Naive thymus-derived CD8-positive, alpha-beta T cell (primary cell): Measurements from ENCODE around the gene TOM1L2. TPM values are rescaled to one million over a fixed set of nuclear protein-coding genes. Genes with fewer than 3 reads are reported as not detected.

Source experiments
- ATAC-seq, 2 donors: fragments of 150-1000 bp; cut with Tn5 transposase in 1 of 2; sonication (Bioruptor Pico), chemical (Tn5 transposase) in 1 of 2; 1 replicate in 1 of 2; 2 replicates in 1 of 2; pipeline ENCODE4 v1.10.0; 2021; ENCODE audit warnings: mild to moderate bottlenecking in 2 of 2, moderate library complexity in 2 of 2
- POLR2A ChIA-PET: fragments of 350-600 bp; sonication (Branson Sonifier 250); formaldehyde crosslinking; loops from one replicate; lab custom pipeline; 2021; ENCODE audit warnings: antibody characterized with exemption; lab: Charles Lee
- DNase-seq, 10 donors: peaks; one replicate each; pipeline versions ENCODE4 v3.0.0 to v3.0.0-alpha.2; 2020 to 2022
- H3K27ac Mint-ChIP-seq, 10 donors: one replicate each; pipeline ENCODE4 v1.8.0; 2020 to 2022; ENCODE audit warnings: mild to moderate bottlenecking in 10 of 10, mixed read lengths in 10 of 10, moderate library complexity in 4 of 10, inconsistent platforms in 1 of 10
- H3K27me3 Mint-ChIP-seq, 5 donors: one replicate each; pipeline ENCODE4 v1.8.0; 2021 to 2022; ENCODE audit warnings: mixed read lengths in 5 of 5
- H3K36me3 Mint-ChIP-seq, 3 donors: one replicate each; pipeline ENCODE4 v1.8.0; 2020 to 2022; ENCODE audit warnings: mixed read lengths in 3 of 3, mild to moderate bottlenecking in 2 of 3, inconsistent platforms in 1 of 3
- H3K4me1 Mint-ChIP-seq, 4 donors: one replicate each; pipeline ENCODE4 v1.8.0; 2021 to 2022; ENCODE audit warnings: mixed read lengths in 4 of 4
- H3K4me3 Mint-ChIP-seq, 10 donors: one replicate each; pipeline ENCODE4 v1.8.0; 2020 to 2022; ENCODE audit warnings: mild to moderate bottlenecking in 10 of 10, mixed read lengths in 10 of 10, moderate library complexity in 6 of 10, inconsistent platforms in 1 of 10
- H3K9me3 Mint-ChIP-seq, 9 donors: one replicate each; pipeline ENCODE4 v1.8.0; 2020 to 2022; ENCODE audit warnings: mixed read lengths in 9 of 9, mild to moderate bottlenecking in 3 of 9, inconsistent platforms in 1 of 9, moderate library complexity in 1 of 9
- polyA plus RNA-seq, 3 donors: library from polyadenylated mRNA; unstranded; fragments of 300-500 nt; fragmentation: Illumina TruSeq; gene quantifications; one replicate each; pipeline ENCODE4 v1.2.3, GENCODE V29; 2021
- total RNA-seq, 8 experiments: library from RNA in 2 of 8; stranded (reverse) in 2 of 8; gene quantifications; one replicate each; pipeline ENCODE4 v1.2.3 and lab custom pipeline; 2021 to 2026

TOM1L2 gene
- total and polyA plus RNA-seq, 5 experiments from 2014 or later: 2.5 to 71.1 (median 11.6) TPM

DNA sequence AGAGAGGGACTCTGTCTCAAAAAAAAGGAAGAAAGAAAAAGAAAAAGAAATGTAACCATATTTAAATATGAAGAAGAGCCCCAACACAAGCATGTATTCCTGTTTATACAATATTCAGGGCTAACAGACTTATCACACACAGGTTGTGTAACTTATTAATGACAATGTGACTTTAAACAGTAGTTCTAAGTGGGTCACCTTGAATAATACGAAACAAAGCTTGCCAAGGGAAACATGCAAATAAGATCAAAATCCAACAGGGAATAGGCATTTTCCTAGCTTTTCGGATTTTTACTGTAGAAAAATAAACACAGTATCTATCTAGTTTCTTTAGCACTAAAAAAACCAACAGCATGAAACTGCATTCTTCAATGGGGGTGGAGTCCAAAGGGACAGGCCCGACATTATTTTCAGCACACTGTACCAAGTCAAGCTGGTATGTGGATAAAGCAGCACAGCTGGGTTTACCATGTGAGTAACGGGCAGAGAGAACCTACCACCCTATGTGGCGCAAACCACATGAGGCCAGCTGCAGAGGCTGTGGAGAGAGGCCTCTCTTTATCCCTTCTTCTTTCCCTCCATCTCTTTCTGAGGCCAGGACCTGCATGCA lies 45.3 kb downstream of the TOM1L2 start:
- Mint-ChIP-seq H3K27ac (peak overlapping the region in 3 of 10 donors; percentile 17 to 69 (median 43)), H3K9me3 (no peaks in the 10 kb centered on the region), H3K36me3 (peaks cover 0 to 17% (median 0%) of the 10 kb centered on the region in 3 donors), H3K27me3 (no peaks in the 10 kb centered on the region), H3K4me3 (no peak overlapping the region), H3K4me1 (peaks cover 26 to 62% (median 35%) of the 10 kb centered on the region in 4 donors)
- DNase-seq (no peak), ATAC-seq (no peak)
- POLR2A ChIA-PET: interaction anchor here (1.2 kb wide), 1 partner anchor 31 kb away, joined by 7 read pairs; no protein-coding TSS in a partner anchor

DNA sequence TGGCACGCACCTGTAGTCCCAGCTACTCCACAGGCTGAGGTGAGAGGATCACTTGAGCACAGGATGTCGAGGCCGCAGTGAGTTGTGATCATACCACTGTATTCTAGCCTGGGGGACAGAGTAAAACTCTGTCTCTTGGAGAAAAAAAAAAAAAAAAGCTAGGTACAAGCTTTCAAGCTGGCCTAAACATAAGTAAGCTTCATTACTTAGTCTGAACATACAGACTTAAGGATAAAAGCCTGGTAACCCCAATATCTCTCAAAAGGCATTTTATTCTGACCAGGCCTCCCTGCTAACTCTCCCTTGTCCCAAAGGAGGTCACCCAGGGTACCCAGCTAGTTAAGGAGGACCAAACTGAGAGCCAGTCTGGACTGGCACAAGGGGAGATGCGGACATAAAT lies 46.2 kb downstream of the TOM1L2 start:
- Mint-ChIP-seq H3K4me3 (no peak overlapping the region), H3K36me3 (peaks cover 0 to 17% (median 0%) of the 10 kb centered on the region in 3 donors), H3K4me1 (peaks cover 24 to 62% (median 32%) of the 10 kb centered on the region in 4 donors), H3K9me3 (no peaks in the 10 kb centered on the region), H3K27ac (peak overlapping the region in 4 of 10 donors; percentile 17 to 42 (median 32)), H3K27me3 (no peaks in the 10 kb centered on the region)
- DNase-seq (no peak), ATAC-seq (no peak)
- POLR2A ChIA-PET: interaction anchor here (0.6 kb wide), 1 partner anchor 297 kb away, joined by 5 read pairs; no protein-coding TSS in a partner anchor

- H3K27ac Mint-ChIP-seq: peak overlapping the region in 1 of 10 donors; percentile 47
- peaks cover 0 to 17% (median 0%) of the 10 kb centered on the region in 3 donors for H3K36me3 Mint-ChIP-seq
- POLR2A ChIA-PET: interaction anchor here (0.6 to 0.7 kb wide), 2 partner anchors 43 to 1472 kb away, joined by 4 read pairs; no protein-coding TSS in a partner anchor
- no peak for DNase-seq
- ATAC-seq: no peak
- peaks cover 24 to 53% (median 30%) of the 10 kb centered on the region in 4 donors for H3K4me1 Mint-ChIP-seq
- H3K9me3 Mint-ChIP-seq: no peaks in the 10 kb centered on the region
- no peaks in the 10 kb centered on the region for H3K27me3 Mint-ChIP-seq
- H3K4me3 Mint-ChIP-seq: no peak overlapping the region
Measured at GRCh38 chr17:17924857-17925250, 47.3 kb downstream of the TOM1L2 start.

- Mint-ChIP-seq H3K36me3 (peaks cover 0 to 17% (median 0%) of the 10 kb centered on the region in 3 donors), H3K27me3 (no peaks in the 10 kb centered on the region), H3K4me1 (peaks cover 25 to 51% (median 29%) of the 10 kb centered on the region in 4 donors), H3K9me3 (no peaks in the 10 kb centered on the region), H3K27ac (peak overlapping the region in 1 of 10 donors; percentile 26), H3K4me3 (no peak overlapping the region)
- ATAC-seq: no peak
- no peak for DNase-seq
- POLR2A ChIA-PET: interaction anchor here (0.6 kb wide), 1 partner anchor 44 kb away, joined by 4 read pairs; no protein-coding TSS in a partner anchor
Measured at GRCh38 chr17:17924131-17924856, 47.9 kb downstream of the TOM1L2 start.

GRCh38 chr17:17922070-17922614 lies 50.1 kb downstream of the TOM1L2 start:
- no peak overlapping the region for H3K4me3 Mint-ChIP-seq
- no peaks in the 10 kb centered on the region for H3K9me3 Mint-ChIP-seq
- peaks cover 0 to 7% (median 0%) of the 10 kb centered on the region in 3 donors for H3K36me3 Mint-ChIP-seq
- ATAC-seq (no peak), DNase-seq (no peak)
- POLR2A ChIA-PET: no interaction called here
- no peaks in the 10 kb centered on the region for H3K27me3 Mint-ChIP-seq
- peak overlapping the region in 2 of 10 donors; percentile 71 to 72 for H3K27ac Mint-ChIP-seq
- H3K4me1 Mint-ChIP-seq: peaks cover 26 to 44% (median 29%) of the 10 kb centered on the region in 4 donors

- Mint-ChIP-seq H3K36me3 (peaks cover 0 to 7% (median 0%) of the 10 kb centered on the region in 3 donors), H3K4me3 (no peak overlapping the region), H3K27me3 (no peaks in the 10 kb centered on the region), H3K9me3 (no peaks in the 10 kb centered on the region), H3K4me1 (peaks cover 22 to 37% (median 25%) of the 10 kb centered on the region in 4 donors), H3K27ac (peak overlapping the region in 5 of 10 donors; percentile 25 to 72 (median 62))
- ATAC-seq (no peak), DNase-seq (no peak)
- POLR2A ChIA-PET: no interaction called here
Measured at GRCh38 chr17:17921192-17922069, 50.8 kb downstream of the TOM1L2 start.

DNA sequence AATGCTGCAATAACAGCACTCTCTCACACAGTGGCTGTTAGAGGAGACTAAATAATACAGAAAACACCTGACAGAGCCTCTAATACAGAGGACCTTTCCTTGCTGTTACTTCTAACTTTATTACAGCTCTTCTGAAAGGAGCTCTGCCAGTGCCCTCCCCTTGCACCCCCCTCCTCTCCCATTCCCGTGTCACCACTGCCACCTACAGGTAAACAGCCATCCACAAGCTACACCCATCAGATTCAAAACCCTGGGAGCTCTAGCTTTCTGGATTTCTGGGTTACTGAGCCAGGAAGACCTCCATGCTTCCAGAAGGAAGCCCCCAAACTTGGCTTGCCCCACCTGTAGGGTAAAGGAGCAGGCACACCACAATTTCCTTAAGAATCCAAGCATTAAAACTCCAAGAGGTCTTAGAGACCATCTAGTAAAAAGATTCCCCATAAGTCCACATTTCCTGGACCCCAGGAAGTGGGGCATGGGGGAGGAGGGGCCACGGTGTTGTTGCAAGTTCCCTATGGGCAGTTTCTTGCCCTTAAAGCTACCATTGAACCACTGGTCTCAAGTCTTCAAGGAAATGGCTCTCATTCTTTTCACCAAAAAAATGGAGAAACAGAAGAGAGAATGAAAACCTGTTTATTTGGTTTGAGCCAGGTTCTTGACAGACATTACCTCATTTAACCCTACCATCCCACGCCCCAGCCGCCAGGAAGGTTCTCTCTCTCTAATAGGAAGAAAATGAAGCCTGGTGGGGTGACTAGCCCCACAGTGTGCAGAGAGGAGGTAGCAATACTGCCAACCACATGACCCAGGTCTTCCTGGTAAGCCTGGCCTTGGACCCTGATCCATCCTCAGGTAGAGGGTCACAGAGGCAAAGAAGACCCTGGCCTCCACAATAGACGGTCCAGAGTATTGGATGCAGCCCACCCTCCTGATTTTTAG lies 52.8 kb downstream of the TOM1L2 start:
- DNase-seq (peak; percentile 38 to 86 (median 68)), ATAC-seq (peak; percentile 96 to 98)
- no peak overlapping the region for H3K4me3 Mint-ChIP-seq
- peaks cover 0 to 3% (median 0%) of the 10 kb centered on the region in 3 donors for H3K36me3 Mint-ChIP-seq
- H3K27ac Mint-ChIP-seq: peak overlapping the region in 3 of 10 donors; percentile 19 to 31 (median 27)
- H3K4me1 Mint-ChIP-seq: peaks cover 21 to 31% (median 25%) of the 10 kb centered on the region in 4 donors
- no peaks in the 10 kb centered on the region for H3K27me3 Mint-ChIP-seq
- H3K9me3 Mint-ChIP-seq: no peaks in the 10 kb centered on the region
- POLR2A ChIA-PET: interaction anchor here (0.5 to 1.0 kb wide), 3 partner anchors 37 to 1731 kb away, joined by 3 to 4 read pairs (median 3); partner anchors contain the start of genes DRC3 and TOM1L2

- no peak overlapping the region for H3K4me3 Mint-ChIP-seq
- H3K9me3 Mint-ChIP-seq: no peaks in the 10 kb centered on the region
- no peak overlapping the region for H3K27ac Mint-ChIP-seq
- peaks cover 22 to 31% (median 28%) of the 10 kb centered on the region in 4 donors for H3K4me1 Mint-ChIP-seq
- no peak for ATAC-seq
- DNase-seq: no peak
- H3K36me3 Mint-ChIP-seq: peaks cover 0 to 6% (median 2%) of the 10 kb centered on the region in 3 donors
- POLR2A ChIA-PET: interaction anchor here (0.6 kb wide), 1 partner anchor 227 kb away, joined by 3 read pairs; no protein-coding TSS in a partner anchor
- H3K27me3 Mint-ChIP-seq: no peaks in the 10 kb centered on the region
Measured at GRCh38 chr17:17917394-17917793, 54.8 kb downstream of the TOM1L2 start.

DNA sequence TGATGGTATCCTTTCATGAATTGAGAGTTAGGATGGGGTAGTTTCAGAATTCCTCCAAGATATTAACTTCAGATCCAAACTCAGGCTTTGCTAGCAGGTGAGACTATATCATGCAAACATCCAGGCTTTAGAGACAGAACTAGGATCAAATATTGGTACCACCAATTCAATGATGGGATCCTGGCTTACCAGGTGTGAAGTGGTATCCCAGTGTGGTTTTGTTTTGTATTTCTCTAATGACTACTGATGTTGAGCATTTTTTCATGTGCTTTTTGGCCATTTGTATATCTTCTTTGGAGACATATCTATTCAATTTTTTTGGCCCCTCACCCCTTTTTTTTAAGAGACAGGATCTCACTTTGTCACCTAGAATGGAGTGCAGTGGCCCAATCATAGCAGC lies 57.0 kb downstream of the TOM1L2 start:
- DNase-seq (no peak), ATAC-seq (no peak)
- Mint-ChIP-seq H3K27me3 (no peaks in the 10 kb centered on the region), H3K9me3 (no peaks in the 10 kb centered on the region), H3K27ac (peak overlapping the region in 1 of 10 donors; percentile 56), H3K36me3 (peaks cover 0 to 6% (median 5%) of the 10 kb centered on the region in 3 donors), H3K4me1 (peaks cover 10 to 31% (median 18%) of the 10 kb centered on the region in 4 donors), H3K4me3 (no peak overlapping the region)
- POLR2A ChIA-PET: interaction anchor here (1.1 kb wide), 1 partner anchor 14 kb away, joined by 3 read pairs; no protein-coding TSS in a partner anchor

- Mint-ChIP-seq H3K4me1 (peaks cover 7 to 23% (median 14%) of the 10 kb centered on the region in 4 donors), H3K4me3 (no peak overlapping the region), H3K36me3 (peaks cover 0 to 6% (median 5%) of the 10 kb centered on the region in 3 donors), H3K27me3 (no peaks in the 10 kb centered on the region), H3K27ac (peak overlapping the region in 4 of 10 donors; percentile 12 to 31 (median 14)), H3K9me3 (no peaks in the 10 kb centered on the region)
- peak; percentile 48 to 69 for ATAC-seq
- POLR2A ChIA-PET: no interaction called here
- DNase-seq: peak in 1 of 10 donors; percentile 21
Measured at GRCh38 chr17:17913695-17914332, 58.4 kb downstream of the TOM1L2 start.
